ENCODE results near the gene HCAR1.
"Not testable (repeated sequence)": the region's sequence is repeated elsewhere in the genome, so short reads cannot be mapped to it uniquely, and the experiment has no call there.

HCAR1 gene, protein sequence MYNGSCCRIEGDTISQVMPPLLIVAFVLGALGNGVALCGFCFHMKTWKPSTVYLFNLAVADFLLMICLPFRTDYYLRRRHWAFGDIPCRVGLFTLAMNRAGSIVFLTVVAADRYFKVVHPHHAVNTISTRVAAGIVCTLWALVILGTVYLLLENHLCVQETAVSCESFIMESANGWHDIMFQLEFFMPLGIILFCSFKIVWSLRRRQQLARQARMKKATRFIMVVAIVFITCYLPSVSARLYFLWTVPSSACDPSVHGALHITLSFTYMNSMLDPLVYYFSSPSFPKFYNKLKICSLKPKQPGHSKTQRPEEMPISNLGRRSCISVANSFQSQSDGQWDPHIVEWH

DNA sequence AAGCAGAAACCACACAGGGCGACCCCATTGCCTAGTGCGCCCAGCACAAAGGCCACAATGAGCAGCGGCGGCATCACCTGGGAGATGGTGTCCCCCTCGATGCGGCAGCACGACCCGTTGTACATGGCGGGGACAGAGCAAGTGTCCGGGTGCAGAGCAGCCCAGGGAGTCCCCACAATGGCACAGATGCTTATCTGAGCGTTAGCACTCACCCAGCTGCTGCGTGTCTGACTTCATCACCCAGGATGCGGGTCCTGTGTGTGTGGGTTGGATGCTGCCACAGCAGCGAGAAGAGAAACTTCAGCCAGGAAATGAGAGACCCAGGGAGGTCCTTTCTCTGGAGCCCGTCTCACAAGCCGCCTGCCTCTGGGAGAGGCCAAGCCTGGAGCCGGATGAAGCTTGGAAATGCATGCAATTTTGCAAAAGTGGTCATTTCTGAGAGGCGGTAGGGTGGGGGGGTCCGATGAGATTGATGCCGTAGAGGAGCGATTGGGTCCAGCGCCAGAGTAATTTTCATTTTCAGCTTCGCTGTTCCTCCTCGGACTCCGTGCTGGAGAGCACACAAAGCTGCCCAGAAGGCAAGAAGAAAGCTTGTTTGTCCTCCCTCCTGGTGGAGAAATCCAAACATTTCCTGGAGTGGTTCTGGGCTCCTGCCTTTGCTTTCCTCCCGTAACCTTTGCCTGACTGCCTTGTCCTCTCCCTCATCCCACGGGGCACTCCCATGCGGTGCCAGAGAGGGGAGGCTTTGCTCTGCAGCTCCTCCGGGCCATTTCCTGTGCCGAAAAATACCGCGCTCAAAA, at the start of gene HCAR1:
Gene HCAR1, minus strand, starts transcription at position 630 of the 800 bp plus-strand sequence. Its CDS starts 505 bp downstream, at position 125.
- peak in 1 of 2 donors; percentile 57 for DNase-seq
- Histone ChIP-seq H3K4me3 (peak within 1 kb of the TSS; percentile 41 to 46), H3K27ac (no peak within 1 kb of the TSS), H3K4me1 (peaks cover 0 to 3% (median 2%) of the 10 kb centered on the region in 4 donors), H3K9me3 (no peaks in the 10 kb centered on the region), H3K36me3 (no peaks in the 10 kb centered on the region), H3K27me3 (peaks cover 0 to 4% of the 10 kb centered on the region in 2 donors)
- intact Hi-C loops (cut with DNase I; ENCODE audit: low total_unique reads): no loop called here
- TF ChIP-seq, protein P1, sequence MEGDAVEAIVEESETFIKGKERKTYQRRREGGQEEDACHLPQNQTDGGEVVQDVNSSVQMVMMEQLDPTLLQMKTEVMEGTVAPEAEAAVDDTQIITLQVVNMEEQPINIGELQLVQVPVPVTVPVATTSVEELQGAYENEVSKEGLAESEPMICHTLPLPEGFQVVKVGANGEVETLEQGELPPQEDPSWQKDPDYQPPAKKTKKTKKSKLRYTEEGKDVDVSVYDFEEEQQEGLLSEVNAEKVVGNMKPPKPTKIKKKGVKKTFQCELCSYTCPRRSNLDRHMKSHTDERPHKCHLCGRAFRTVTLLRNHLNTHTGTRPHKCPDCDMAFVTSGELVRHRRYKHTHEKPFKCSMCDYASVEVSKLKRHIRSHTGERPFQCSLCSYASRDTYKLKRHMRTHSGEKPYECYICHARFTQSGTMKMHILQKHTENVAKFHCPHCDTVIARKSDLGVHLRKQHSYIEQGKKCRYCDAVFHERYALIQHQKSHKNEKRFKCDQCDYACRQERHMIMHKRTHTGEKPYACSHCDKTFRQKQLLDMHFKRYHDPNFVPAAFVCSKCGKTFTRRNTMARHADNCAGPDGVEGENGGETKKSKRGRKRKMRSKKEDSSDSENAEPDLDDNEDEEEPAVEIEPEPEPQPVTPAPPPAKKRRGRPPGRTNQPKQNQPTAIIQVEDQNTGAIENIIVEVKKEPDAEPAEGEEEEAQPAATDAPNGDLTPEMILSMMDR (IDR thresholded peaks at IDR 0.05): no peak

DNA sequence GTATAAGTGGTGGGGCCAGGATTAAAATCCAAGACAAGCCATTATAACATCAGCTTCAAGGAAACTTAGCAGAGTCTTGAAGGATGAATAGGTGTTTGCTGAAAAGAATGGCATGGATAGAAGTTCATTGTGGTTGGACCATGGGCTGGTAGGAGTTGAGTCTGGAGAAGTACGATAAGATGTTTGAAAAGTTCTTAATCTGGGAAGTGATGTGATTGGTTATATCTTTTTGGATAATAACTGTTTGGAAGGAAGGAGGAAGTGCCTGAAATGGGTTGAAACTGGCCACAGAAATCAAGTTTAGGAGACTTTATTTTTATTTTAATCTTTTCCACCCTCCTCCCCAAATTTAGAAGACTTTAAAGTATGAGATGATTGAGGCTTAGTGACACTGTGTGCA, 26.9 kb upstream of the HCAR1 start:
- no peak for DNase-seq
- Histone ChIP-seq H3K4me1 (peaks cover 0 to 23% (median 11%) of the 10 kb centered on the region in 4 donors), H3K9me3 (no peaks in the 10 kb centered on the region), H3K4me3 (no peak overlapping the region), H3K36me3 (peaks cover 16 to 68% (median 63%) of the 10 kb centered on the region in 3 donors), H3K27me3 (no peaks in the 10 kb centered on the region), H3K27ac (no peak overlapping the region)
- TF ChIP-seq, protein P1 (IDR thresholded peaks at IDR 0.05): no peak
- intact Hi-C loops (cut with DNase I; ENCODE audit: low total_unique reads): no loop called here

DNA sequence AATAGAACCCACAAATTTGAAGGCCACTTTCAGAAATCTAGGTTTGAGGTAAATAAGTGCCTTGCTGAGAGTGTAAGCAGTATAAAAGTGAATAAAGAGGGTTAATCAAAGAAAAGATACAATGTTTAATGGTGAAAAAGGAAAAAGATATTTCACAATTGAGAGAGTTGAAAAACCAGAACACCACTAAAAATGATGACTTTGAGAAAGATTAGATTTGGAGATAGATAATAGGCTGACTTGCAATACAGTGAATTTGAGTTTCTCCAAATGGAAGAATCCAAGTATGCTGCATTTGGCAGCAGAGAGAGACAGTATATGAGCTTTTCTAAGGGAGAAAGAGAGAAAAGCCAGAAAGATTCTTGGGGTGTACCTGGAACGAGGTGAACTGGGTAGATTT, 24.1 kb upstream of the HCAR1 start:
- TF ChIP-seq, protein P1 (IDR thresholded peaks at IDR 0.05): no peak
- Histone ChIP-seq H3K36me3 (peaks cover 16 to 51% (median 47%) of the 10 kb centered on the region in 3 donors), H3K27me3 (no peaks in the 10 kb centered on the region), H3K27ac (no peak overlapping the region), H3K9me3 (no peaks in the 10 kb centered on the region), H3K4me3 (no peak overlapping the region), H3K4me1 (peaks cover 0 to 29% (median 15%) of the 10 kb centered on the region in 4 donors)
- intact Hi-C loops (cut with DNase I; ENCODE audit: low total_unique reads): loop anchor here (5.0 kb wide), 2 partner anchors 117 to 227 kb away; partner anchors contain the start of genes KNTC1 and RSRC2
- DNase-seq: no peak

DNA sequence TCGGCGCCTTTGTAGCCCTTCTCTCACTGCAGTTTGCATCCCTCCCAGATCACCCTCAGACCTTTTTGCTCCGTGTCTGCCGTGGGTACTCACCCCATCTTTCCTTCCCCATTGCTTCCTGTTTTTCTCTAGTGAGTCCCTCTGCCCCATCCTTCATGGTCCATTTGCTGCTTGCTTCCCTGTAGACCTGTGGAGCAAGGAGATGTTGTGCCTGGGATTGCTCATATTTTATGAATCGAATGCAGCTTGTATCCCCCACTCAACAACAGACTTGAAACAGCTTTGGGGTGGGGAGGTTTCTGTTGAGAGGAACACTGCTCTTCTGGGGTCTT, 22.6 kb upstream of the HCAR1 start:
- Histone ChIP-seq H3K4me1 (peaks cover 0 to 29% (median 15%) of the 10 kb centered on the region in 4 donors), H3K36me3 (peaks cover 10 to 36% (median 33%) of the 10 kb centered on the region in 3 donors), H3K4me3 (peak overlapping the region; percentile 90), H3K9me3 (no peaks in the 10 kb centered on the region), H3K27me3 (no peaks in the 10 kb centered on the region), H3K27ac (peak overlapping the region; percentile 83 to 86)
- intact Hi-C loops (cut with DNase I; ENCODE audit: low total_unique reads): loop anchor here (5.0 kb wide), 2 partner anchors 116 to 226 kb away; partner anchors contain the start of genes KNTC1 and RSRC2
- TF ChIP-seq, protein P1 (IDR thresholded peaks at IDR 0.05): no peak
- DNase-seq: no peak

DNA sequence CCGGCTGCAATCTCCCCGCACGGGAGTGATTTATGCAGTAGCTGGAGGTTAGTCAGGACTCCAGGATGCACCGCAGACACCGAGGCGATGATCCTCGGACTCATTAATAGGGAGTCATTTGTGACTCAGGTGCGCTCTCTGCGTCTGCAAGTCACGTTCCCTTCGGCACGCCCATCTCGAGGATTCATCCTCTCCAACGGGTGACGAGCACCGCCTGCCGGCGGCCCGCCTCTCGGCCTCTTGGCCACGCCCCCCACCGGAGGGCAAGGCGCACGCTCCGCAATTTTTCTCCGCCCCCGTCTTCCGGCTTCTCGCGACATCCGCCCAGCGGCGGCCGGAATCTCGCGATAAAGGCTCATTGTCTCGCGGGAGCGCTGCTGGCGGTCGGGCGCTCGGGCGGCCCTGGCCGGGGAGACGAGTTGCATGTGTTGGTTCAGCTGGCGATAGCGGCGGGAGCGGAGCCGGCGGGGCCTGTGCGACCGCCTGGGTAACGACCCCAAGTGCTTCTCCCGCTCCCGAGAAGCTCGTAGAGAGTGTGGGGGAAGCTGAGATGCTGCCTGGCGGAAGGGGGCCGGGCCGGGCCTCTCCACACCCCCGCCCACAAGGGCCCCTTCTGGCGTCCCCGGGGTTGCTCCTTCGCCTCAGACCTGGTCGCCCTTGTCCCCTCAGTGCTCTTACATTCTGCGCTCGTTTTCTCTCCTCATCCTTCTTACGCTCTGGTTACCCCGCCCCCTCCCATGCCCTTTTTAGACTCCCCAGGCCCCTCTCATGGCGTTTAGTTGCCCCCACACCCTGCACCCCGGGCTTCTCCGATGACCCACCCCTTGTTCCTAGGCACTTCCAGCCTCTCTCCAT, 22.0 kb upstream of the HCAR1 start, which contains the start of gene DENR:
Gene DENR, plus strand, starts transcription at position 361 of the 855 bp plus-strand sequence. CDS start 878 bp downstream, outside the sequence.
- H3K27ac ChIP-seq: peak within 1 kb of the TSS; percentile 83 to 86
- H3K4me3 ChIP-seq: peak within 1 kb of the TSS; percentile 90
- intact Hi-C loops (cut with DNase I; ENCODE audit: low total_unique reads): loop anchor here (5.0 kb wide), 2 partner anchors 115 to 225 kb away; partner anchors contain the start of genes KNTC1 and RSRC2
- H3K27me3 ChIP-seq: no peaks in the 10 kb centered on the region
- H3K4me1 ChIP-seq: peaks cover 0 to 29% (median 15%) of the 10 kb centered on the region in 4 donors
- no peaks in the 10 kb centered on the region for H3K9me3 ChIP-seq
- peak; percentile 96 to 99 for DNase-seq
- H3K36me3 ChIP-seq: peaks cover 10 to 30% (median 27%) of the 10 kb centered on the region in 3 donors
- TF ChIP-seq, protein P1 (IDR thresholded peaks at IDR 0.05): peak; percentile 66 to 75

DNA sequence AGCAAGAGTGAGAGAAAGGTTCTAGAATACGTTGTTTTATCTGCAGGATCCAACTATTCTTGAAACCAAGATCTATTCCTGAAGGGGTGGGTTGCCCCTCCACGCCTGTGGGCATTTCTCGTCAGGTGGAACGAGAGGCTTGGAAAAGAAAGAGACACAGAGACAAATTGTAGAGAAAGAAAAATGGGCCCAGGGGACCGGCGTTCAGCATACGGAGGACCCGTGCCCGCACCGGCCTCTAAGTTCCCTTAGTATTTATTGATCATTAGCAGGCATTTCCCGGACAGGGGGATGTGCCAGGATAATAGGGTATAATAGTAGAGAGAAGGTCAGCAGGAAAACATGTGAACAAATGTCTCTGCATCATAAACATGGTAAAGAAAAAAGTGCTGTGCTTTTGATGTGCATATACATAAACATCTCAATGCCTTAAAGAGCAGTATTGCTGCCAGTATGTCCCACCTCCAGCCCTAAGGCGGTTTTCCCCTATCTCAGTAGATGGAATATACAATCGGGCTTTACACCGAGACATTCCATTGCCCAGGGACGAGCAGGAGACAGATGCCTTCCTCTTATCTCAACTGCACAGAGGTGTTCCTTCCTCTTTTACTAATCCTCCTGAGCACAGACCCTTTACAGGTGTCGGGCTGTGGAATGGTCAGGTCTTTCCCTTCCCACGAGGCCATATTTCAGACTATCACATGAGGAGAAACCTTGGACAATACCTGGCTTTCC, 20.3 kb upstream of the HCAR1 start:
- Histone ChIP-seq H3K36me3 (peaks cover 3 to 12% (median 9%) of the 10 kb centered on the region in 3 donors), H3K4me1 (peaks cover 0 to 19% (median 15%) of the 10 kb centered on the region in 4 donors)
- H3K27ac ChIP-seq, H3K27me3 ChIP-seq, H3K4me3 ChIP-seq, H3K9me3 ChIP-seq: not testable (repeated sequence)
- peak in 1 of 2 donors; percentile 38 for DNase-seq
- intact Hi-C loops (cut with DNase I; ENCODE audit: low total_unique reads): loop anchor here (5.0 kb wide), 2 partner anchors 114 to 224 kb away; partner anchors contain the start of genes KNTC1 and RSRC2

All from tibial artery (tissue), 4 donors.